Liver (tissue), 9 donors: ENCODE data around the gene PKD2L1. TPM values are rescaled to one million over a fixed set of nuclear protein-coding genes. Genes with fewer than 3 reads are reported as not detected.

ENCODE experiments used
- DNase-seq: peaks from one replicate; pipeline ENCODE4 v3.0.0-alpha.2; 2017; ENCODE audit warnings: low spot score
- H3K27ac ChIP-seq, 2 donors: one replicate each; pipeline ENCODE4 v1.7.0; 2013; ENCODE audit warnings: inconsistent platforms in 2 of 2, low read length in 2 of 2, control low read depth in 1 of 2, low read depth in 1 of 2, mild to moderate bottlenecking in 1 of 2
- H3K27me3 ChIP-seq, 4 donors: one replicate each; pipeline versions ENCODE4 v1.6.1 to v1.7.0; 2013; ENCODE audit warnings: low read length in 3 of 4, inconsistent platforms in 1 of 4, mild to moderate bottlenecking in 1 of 4, moderate library complexity in 1 of 4; ENCODE audit not compliant: control insufficient read depth in 4 of 4, insufficient read depth in 4 of 4
- H3K36me3 ChIP-seq, 4 donors: one replicate each; pipeline versions ENCODE4 v1.6.1 to v1.7.0; 2013; ENCODE audit warnings: low read length in 3 of 4, mild to moderate bottlenecking in 3 of 4, low read depth in 1 of 4, moderate library complexity in 1 of 4; ENCODE audit not compliant: control insufficient read depth in 4 of 4, insufficient read depth in 3 of 4
- H3K4me1 ChIP-seq, 4 donors: one replicate each; pipeline versions ENCODE4 v1.6.1 to v1.7.0; 2013; ENCODE audit warnings: low read length in 3 of 4, mild to moderate bottlenecking in 3 of 4, moderate library complexity in 1 of 4; ENCODE audit not compliant: control insufficient read depth in 4 of 4, insufficient read depth in 4 of 4
- H3K4me3 ChIP-seq, 3 donors: one replicate each; pipeline versions ENCODE4 v1.6.1 to v1.7.0; 2013; ENCODE audit warnings: low read length in 3 of 3, control low read depth in 1 of 3, low read depth in 1 of 3, mild to moderate bottlenecking in 1 of 3
- H3K9ac ChIP-seq, 2 donors: one replicate each; pipeline ENCODE4 v1.7.0; 2013; ENCODE audit warnings: low read length in 2 of 2, mild to moderate bottlenecking in 2 of 2, moderate library complexity in 2 of 2, control low read depth in 1 of 2, low read depth in 1 of 2
- H3K9me3 ChIP-seq, 4 donors: one replicate each; pipeline versions ENCODE4 v1.6.1 to v1.7.0; 2013; ENCODE audit warnings: low read length in 3 of 4; ENCODE audit not compliant: control insufficient read depth in 4 of 4
- ATF3 ChIP-seq: IDR thresholded peaks from 2 replicates; pipeline ENCODE4 v1.6.1; 2016; ENCODE audit warnings: antibody characterized with exemption
- CTCF ChIP-seq: fragments of 150-350 bp; IDR thresholded peaks from 2 replicates; pipeline ENCODE4 v1.5.1; 2017; ENCODE audit warnings: improper control_type of control experiment, low read depth, low read length; ENCODE audit not compliant: missing input control
- FOXA1 ChIP-seq: IDR thresholded peaks from 2 replicates; pipeline ENCODE4 v1.6.1; 2016; ENCODE audit warnings: antibody characterized with exemption
- FOXA2 ChIP-seq: IDR thresholded peaks from 2 replicates; pipeline ENCODE4 v1.6.1; 2016; ENCODE audit warnings: antibody characterized with exemption
- GABPA ChIP-seq, 2 donors: IDR thresholded peaks in 1 of 2; conservative IDR thresholded peaks in 1 of 2; 2 replicates each; pipeline ENCODE4 v1.6.1; 2016; ENCODE audit warnings: antibody characterized with exemption in 2 of 2, mild to moderate bottlenecking in 1 of 2, moderate library complexity in 1 of 2
- HNF4A ChIP-seq, 2 donors: conservative IDR thresholded peaks; 2 replicates each; pipeline ENCODE4 v1.6.1; 2016; ENCODE audit warnings: antibody characterized with exemption in 2 of 2, mild to moderate bottlenecking in 2 of 2
- HNF4G ChIP-seq: IDR thresholded peaks from 2 replicates; pipeline ENCODE4 v1.6.1; 2016; ENCODE audit warnings: antibody characterized with exemption
- JUND ChIP-seq, 2 donors: IDR thresholded peaks; 2 replicates each; pipeline ENCODE4 v1.6.1; 2016; ENCODE audit warnings: antibody characterized with exemption in 2 of 2
- NR2F2 ChIP-seq: IDR thresholded peaks from 2 replicates; pipeline ENCODE4 v1.6.1; 2016; ENCODE audit warnings: antibody characterized with exemption
- RAD21 ChIP-seq, 2 donors: IDR thresholded peaks; 2 replicates each; pipeline ENCODE4 v1.6.1; 2016; ENCODE audit warnings: antibody characterized with exemption in 2 of 2, mild to moderate bottlenecking in 2 of 2
- RXRA ChIP-seq, 2 donors: IDR thresholded peaks; 2 replicates each; pipeline ENCODE4 v1.6.1; 2017 to 2018; ENCODE audit warnings: antibody characterized with exemption in 2 of 2, mild to moderate bottlenecking in 1 of 2
- SP1 ChIP-seq: IDR thresholded peaks from 2 replicates; pipeline ENCODE4 v1.6.1; 2018; ENCODE audit warnings: antibody characterized with exemption, mild to moderate bottlenecking
- TAF1 ChIP-seq: conservative IDR thresholded peaks from 2 replicates; pipeline ENCODE4 v1.6.1; 2016; ENCODE audit warnings: antibody characterized with exemption, mild to moderate bottlenecking
- YY1 ChIP-seq: IDR thresholded peaks from 2 replicates; pipeline ENCODE4 v1.6.1; 2016; ENCODE audit warnings: antibody characterized with exemption, mild to moderate bottlenecking
- ZBTB33 ChIP-seq: IDR thresholded peaks from 2 replicates; pipeline ENCODE4 v1.6.1; 2016; ENCODE audit warnings: antibody characterized with exemption
- WGBS: extraction: QIAGEN DNeasy Blood & Tissue Kit; methylation state at CpG from one replicate; pipeline ENCODE4 v1.1.7; 2013; 5-methylcytosine and 5-hydroxymethylcytosine counted together
- polyA plus RNA-seq, 2 donors: library from polyadenylated mRNA; stranded (reverse) in 1 of 2; unstranded in 1 of 2; fragments of 200-250 nt in 1 of 2; fragments of >200 nt in 1 of 2; fragmentation: Nextera tagmentation in 1 of 2; extraction: Ambion mirVana in 1 of 2; gene quantifications; one replicate each; pipeline versions ENCODE4 v1.2.1 to v1.2.3, GENCODE V29; 2013 to 2015
- total RNA-seq, 2 donors: library from RNA; depleted of rRNA; stranded (reverse); fragments of >200 nt; gene quantifications; one replicate each; pipeline ENCODE4 v1.2.3, GENCODE V29; 2014
- TF ChIP-seq, protein P1 (sequence below): IDR thresholded peaks from 2 replicates; pipeline ENCODE4 v1.6.1; 2016; ENCODE audit warnings: antibody characterized with exemption
- donor health status: healthy.
- donor health status: healthy.
- donor health status: healthy.
- donor health status: healthy.
- donor health status: healthy.

PKD2L1 gene
- total and polyA plus RNA-seq, 4 donors, result 0.06 to 0.15 (median 0.11) TPM

- Histone ChIP-seq H3K9me3 (no peaks in the 10 kb centered on the region), H3K4me3 (peak overlapping the region in 2 of 3 donors; percentile 1 to 74), H3K4me1 (peaks cover 21 to 66% (median 44%) of the 10 kb centered on the region in 4 donors), H3K27me3 (no peaks in the 10 kb centered on the region), H3K36me3 (peaks cover 3 to 21% (median 15%) of the 10 kb centered on the region in 4 donors), H3K9ac (peak overlapping the region; percentile 5 to 17), H3K27ac (peak overlapping the region; percentile 26 to 27)
- peak in 1 of 2 donors; percentile 24 for TF ChIP-seq RAD21 (IDR thresholded peaks at IDR 0.05)
- TF ChIP-seq, protein P1, sequence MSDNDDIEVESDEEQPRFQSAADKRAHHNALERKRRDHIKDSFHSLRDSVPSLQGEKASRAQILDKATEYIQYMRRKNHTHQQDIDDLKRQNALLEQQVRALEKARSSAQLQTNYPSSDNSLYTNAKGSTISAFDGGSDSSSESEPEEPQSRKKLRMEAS, result no peak
- TF ChIP-seq ATF3, result no peak
- no peak for TF ChIP-seq ZBTB33
- no peak for TF ChIP-seq YY1
- TF ChIP-seq CTCF, result no peak
- no peak for TF ChIP-seq HNF4G
- TF ChIP-seq FOXA2, result no peak
- peak in 1 of 2 donors; percentile 33 for TF ChIP-seq RXRA (IDR thresholded peaks at IDR 0.05)
- TF ChIP-seq JUND (IDR thresholded peaks at IDR 0.05), result no peak
- no peak for TF ChIP-seq TAF1
- no peak for TF ChIP-seq HNF4A (conservative IDR thresholded peaks at IDR 0.05)
- peak; percentile 4 for TF ChIP-seq FOXA1
- no peak for DNase-seq
- WGBS, result 47% methylated on average over 5 of the region's 5 CpGs
Measured at GRCh38 chr10:100349087-100349486, 19.1 kb upstream of the PKD2L1 start.

DNA sequence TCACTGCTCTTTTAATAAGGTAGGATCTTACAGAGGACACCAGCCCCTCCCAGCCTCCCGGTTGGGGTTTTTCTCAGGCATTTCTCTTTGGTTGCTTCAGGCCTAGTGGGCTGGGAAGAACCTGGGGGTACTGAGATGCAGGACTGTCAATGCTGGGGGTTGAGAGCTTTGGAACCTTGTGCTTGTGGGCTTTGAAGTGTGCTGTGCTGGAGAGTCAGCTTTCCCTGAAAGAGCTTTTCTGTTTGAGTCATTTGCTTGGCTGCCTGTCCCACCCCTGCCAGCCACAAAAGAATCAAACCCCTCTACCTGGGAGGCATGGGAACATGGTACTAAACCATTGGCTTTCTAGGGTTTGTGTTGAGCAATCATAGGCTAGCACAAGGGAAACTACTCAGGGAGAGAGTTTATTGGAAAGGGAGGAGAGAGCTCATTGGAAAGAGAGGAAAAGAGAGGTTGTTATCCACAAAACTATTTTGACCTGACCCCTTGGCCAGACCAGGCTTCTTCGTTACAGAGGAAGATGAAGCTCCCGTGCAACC is 18.4 kb upstream of the PKD2L1 start:
- no peak for DNase-seq
- no peaks in the 10 kb centered on the region for H3K27me3 ChIP-seq
- no peaks in the 10 kb centered on the region for H3K9me3 ChIP-seq
- peaks cover 21 to 62% (median 39%) of the 10 kb centered on the region in 4 donors for H3K4me1 ChIP-seq
- WGBS, result 33% methylated on average over 3 of the region's 3 CpGs
- TF ChIP-seq RXRA (IDR thresholded peaks at IDR 0.05), result no peak
- peaks cover 0 to 15% (median 9%) of the 10 kb centered on the region in 4 donors for H3K36me3 ChIP-seq
- peak overlapping the region; percentile 50 to 91 for H3K9ac ChIP-seq
- H3K4me3 ChIP-seq, result peak overlapping the region; percentile 52 to 78 (median 74)
- H3K27ac ChIP-seq, result peak overlapping the region; percentile 8 to 27

DNA sequence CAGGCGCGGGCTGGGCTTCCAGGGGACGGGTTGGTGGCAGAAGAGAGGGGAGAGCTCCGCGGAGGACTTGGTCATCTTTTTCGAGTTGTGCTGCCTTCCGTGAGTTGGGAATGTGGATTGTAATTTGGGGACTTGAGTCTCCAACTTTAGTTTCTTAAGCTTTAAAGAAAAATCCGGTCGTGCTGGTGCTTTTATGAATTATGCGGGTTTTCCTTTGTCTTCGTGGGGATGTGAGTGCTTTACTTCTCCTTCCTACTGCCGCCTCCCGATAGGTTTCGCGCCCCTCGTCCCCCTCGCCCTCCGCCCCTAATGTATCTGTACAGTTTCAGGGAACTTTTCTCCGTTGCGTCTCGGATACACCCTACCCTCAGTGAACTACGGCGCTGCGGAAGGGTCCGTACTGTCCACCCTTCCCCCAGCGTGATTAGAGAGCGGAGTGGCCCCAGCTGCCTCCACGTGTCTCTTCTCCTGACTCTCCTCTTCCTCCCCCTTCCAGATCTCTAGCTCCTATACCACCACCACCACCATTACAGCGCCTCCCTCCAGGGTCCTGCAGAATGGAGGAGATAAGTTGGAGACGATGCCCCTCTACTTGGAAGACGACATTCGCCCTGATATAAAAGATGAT is 17.7 kb upstream of the PKD2L1 start:
- Histone ChIP-seq H3K9me3 (no peaks in the 10 kb centered on the region), H3K4me1 (peaks cover 21 to 61% (median 39%) of the 10 kb centered on the region in 4 donors), H3K27ac (peak overlapping the region; percentile 80 to 87), H3K27me3 (no peaks in the 10 kb centered on the region), H3K4me3 (peak overlapping the region; percentile 52 to 78 (median 74)), H3K36me3 (peaks cover 0 to 14% (median 8%) of the 10 kb centered on the region in 4 donors), H3K9ac (peak overlapping the region; percentile 80 to 91)
- TF ChIP-seq NR2F2 (no peak), JUND (IDR thresholded peaks at IDR 0.05) (no peak), SP1 (no peak), YY1 (no peak), GABPA (IDR thresholded peaks at IDR 0.05 in 1 of 2, conservative IDR thresholded peaks at IDR 0.05 in 1 of 2) (no peak), ATF3 (no peak), CTCF (no peak), RAD21 (IDR thresholded peaks at IDR 0.05) (no peak), HNF4A (conservative IDR thresholded peaks at IDR 0.05) (no peak), ZBTB33 (no peak), HNF4G (no peak)
- TF ChIP-seq, protein P1, result no peak
- 6% methylated on average over 32 of the region's 32 CpGs for WGBS
- DNase-seq, result no peak
